ENCODE results near the gene THOP1. TPM values are rescaled to one million over a fixed set of nuclear protein-coding genes. Genes with fewer than 3 reads are reported as not detected.

Gene THOP1
- 390 and 397 TPM in 2 replicates for total RNA-seq (2014; rRNA removed; shearing (Covaris generic))

DNA sequence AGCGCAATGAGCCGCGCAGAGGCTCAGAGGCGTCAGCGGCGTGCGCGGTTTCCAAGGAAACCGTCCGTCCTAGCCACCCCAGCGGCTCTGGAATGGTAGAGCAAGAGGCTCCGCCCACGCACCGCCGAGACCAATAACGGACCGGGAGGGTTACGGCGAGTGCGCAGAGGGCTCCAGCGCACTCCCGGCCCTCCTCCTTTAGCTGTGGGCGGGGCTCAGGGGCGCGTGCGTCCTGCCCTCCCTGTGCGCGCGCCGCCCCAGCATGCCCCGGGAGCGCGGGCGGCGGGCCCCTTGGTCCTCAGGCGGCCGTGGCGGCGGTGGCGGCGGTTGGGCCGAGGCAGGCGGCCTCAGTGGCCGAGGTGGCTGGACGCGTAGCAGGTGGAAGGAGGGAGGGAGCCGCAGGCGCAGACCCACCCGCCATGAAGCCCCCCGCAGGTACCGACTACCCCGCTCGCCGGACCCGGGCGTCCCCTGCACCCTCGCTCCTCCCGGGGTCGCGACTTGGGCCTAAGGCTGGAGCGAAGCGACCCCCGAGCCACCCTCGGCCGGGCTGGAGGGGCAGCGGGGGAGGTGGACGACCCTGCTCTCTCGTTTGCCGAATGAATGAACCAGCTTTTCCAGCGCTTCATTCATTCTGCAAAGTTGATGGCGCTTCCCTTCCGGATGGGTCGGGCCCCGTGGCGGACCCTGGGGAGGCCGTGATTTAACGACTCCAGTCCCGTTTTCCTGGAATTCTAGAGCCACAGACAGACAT lies at the start of gene THOP1:
Gene THOP1, plus strand, starts transcription at position 260 of the 754 bp plus-strand sequence. Its CDS starts 160 bp downstream, at position 420.
- peak; percentile 100 for DNase-seq (ENCODE audit: low spot score)

- no peak for DNase-seq (ENCODE audit: low spot score)
Measured at GRCh38 chr19:2736550-2737190, 48.6 kb upstream of the THOP1 start.

DNA sequence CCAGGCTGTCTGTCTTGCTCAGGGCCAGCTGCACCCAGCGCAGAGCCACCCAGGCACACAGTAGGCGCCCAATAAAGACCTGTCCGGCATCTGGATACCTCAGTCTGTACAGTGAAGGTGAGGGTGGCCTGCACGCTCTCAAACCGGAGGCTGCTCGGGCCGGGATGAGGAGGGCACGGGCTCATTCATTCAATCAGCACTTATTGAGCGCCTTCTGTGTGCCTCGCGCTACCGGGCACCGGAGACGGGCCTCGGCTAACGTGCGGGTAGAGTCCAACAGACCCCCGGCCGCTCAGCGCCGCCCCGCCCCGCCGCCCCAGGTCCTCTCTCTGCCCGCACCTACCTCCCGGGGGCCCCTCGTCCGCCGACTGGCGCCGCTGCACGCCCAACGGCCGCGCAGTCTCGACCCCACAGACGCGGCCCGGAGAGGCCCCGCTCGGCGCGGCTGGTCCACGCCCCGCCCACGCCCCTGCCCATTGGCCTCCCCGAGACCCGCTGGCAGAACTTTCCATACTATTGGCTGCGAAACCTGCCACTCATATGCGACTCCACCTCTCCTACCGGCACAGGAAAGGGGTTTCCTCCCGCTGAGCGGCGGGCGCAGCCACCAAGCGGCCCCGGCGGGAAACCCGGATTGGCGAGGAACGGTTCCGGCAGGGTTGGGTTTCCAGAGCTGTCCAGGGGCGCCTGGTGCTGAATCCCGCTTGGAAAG lies 45.5 kb upstream of the THOP1 start, which contains the start of gene SLC39A3:
Gene SLC39A3, minus strand, starts transcription at position 416 of the 712 bp plus-strand sequence. CDS start 2,760 bp downstream, outside the sequence.
- peak; percentile 99 for DNase-seq (ENCODE audit: low spot score)

DNA sequence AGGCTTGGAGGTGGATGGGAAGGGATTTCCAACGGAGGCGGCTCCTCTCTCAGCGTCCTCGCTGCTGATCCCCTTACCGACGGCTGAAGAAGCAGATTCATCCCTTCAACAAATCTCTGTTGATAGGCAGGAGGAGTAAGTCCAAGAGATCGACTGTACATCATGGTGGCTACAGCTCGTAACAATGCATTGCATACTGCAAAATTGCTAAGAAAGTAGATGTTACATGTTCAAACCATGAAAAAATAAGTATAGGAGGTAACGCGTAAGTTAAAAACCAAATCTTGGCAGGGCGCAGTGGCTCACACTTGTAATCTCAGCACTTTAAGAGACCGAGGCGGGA lies 45.0 kb upstream of the THOP1 start:
- DNase-seq (ENCODE audit: low spot score), result no peak

GRCh38 chr19:2743099-2743498 lies 42.2 kb upstream of the THOP1 start:
- no peak for DNase-seq (ENCODE audit: low spot score)

DNA sequence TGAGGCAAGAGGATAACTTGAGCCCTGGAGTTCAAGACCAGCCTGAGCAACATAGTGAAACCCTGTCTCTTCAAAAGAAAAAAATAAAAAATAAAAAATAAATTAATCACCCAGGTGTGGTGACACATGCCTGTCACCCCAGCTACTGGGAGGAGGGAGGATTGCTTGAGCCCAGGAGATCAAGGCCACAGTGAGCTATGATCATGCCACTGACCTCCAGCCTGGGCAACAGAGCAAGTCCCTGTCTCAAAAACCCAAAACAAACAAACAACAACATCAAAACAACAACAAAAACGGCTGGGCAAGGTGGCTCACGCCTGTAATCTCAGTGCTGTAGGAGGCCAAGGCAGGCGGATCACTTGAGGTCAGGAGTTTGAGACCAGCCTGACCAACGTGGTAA lies 41.2 kb upstream of the THOP1 start:
- DNase-seq (ENCODE audit: low spot score), result no peak

GRCh38 chr19:2747349-2747748 lies 38.0 kb upstream of the THOP1 start:
- no peak for DNase-seq (ENCODE audit: low spot score)

GRCh38 chr19:2750808-2751437 lies 34.4 kb upstream of the THOP1 start:
- DNase-seq (ENCODE audit: low spot score), result no peak

GRCh38 chr19:2751438-2751830 lies 33.9 kb upstream of the THOP1 start:
- DNase-seq (ENCODE audit: low spot score), result no peak

GRCh38 chr19:2754659-2755447 lies 30.4 kb upstream of the THOP1 start:
- DNase-seq (ENCODE audit: low spot score), result no peak

DNA sequence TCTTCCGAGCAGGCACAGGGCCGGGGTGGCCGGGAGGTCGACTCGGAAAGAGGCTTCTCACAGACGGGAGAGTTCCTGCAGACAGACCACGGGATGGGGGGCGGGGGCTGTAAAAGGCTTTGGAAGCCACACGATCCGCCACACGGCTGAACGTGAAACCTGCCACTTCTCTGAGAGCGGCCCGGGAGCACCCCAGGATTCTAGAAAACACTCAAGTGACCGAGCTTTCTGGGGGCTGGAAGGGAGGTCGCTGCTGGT lies 29.9 kb upstream of the THOP1 start:
- no peak for DNase-seq (ENCODE audit: low spot score)

DNA sequence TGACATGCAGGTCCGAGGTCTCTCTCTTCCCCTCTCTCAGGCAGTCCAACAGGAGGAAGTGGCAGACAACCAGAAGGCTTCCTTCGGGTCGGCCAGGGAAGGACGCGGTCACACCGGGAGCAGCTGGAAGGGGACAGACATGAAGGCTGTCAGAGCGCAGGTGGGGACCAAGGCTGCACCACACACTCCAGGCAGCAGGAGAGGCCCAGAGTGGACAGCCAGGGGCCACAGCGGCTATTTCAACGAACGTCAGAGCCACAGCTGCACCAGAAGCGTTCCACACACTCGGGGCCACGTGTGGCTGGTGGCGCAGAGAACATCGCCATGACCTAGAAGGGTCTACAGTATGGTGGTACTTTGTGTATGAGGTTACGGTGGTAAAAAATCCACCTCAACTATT lies 29.5 kb upstream of the THOP1 start:
- no peak for DNase-seq (ENCODE audit: low spot score)

GRCh38 chr19:2756477-2756876 lies 28.8 kb upstream of the THOP1 start:
- no peak for DNase-seq (ENCODE audit: low spot score)

GRCh38 chr19:2756921-2757881 lies 28.1 kb upstream of the THOP1 start:
- DNase-seq (ENCODE audit: low spot score), result no peak

DNA sequence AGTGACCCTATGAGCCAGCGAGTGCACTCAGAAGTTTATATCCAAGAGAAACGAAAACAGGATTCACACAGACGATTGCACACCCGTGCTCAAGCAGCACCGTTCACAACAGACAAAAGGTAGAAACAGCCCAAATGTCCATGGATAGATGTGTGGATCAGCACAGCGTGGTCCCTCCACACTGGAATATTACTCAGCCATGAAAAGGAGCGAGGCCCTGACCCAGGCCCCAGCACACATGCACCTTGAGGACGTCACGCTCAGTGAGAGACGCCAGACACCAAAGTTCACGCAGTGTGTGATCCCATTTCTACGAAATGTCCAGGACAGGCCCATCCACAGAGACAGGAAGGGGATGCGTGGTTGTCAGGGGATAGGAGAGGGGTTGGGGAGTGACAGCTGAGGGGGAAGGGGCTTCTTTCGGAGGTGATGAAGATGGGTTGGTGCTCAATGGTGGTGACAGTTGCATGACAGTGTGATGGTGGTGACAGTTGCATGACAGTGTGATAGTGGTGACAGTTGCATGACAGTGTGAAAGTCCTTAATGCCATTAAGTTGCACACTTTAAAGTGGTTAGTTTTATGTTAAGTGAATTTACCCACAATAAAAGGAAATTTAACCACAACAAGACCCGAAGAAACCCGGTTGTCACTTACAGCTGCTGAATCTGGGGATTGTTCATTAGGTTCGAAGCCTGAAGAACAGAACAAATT lies 26.5 kb upstream of the THOP1 start:
- DNase-seq (ENCODE audit: low spot score), result no peak

DNA sequence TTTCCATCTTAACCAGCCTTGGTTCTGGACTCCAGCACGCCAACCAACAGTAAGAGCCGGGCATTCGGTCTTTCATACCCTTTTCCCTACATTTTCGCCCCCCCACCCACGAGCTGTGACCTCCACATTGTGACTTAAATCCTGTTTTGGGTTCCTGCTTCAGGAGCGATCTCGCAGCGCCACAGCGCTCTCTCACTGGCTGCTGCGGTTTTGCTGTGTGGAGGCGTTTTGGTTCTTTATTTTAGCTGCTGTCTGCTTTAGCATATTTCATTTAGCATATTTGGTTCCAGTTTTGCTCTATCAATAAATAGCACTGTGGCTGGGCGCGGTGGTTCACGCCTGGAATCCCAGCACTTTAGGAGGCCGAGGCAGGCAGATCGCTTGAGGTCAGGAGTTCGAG lies 25.9 kb upstream of the THOP1 start:
- DNase-seq (ENCODE audit: low spot score), result no peak

GRCh38 chr19:2759965-2760364 lies 25.3 kb upstream of the THOP1 start:
- no peak for DNase-seq (ENCODE audit: low spot score)

DNA sequence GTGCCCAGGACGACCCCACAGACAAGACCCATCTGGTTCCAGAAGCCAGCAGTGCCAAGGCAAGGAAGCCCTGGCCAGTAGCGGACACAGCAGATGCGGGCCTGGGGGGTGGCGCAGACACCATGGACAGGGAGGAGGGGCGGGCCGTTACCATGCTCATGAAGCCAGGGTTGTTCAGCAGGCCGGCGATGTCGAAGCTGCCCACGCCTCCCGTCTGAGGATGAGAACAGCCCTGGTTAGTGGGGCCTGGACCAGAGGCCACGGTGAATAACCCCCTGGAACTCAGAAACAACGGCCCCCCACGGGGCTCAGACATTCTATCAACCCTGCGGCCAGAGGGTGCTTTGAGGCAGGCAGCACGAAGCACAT lies 24.0 kb upstream of the THOP1 start:
- no peak for DNase-seq (ENCODE audit: low spot score)

DNA sequence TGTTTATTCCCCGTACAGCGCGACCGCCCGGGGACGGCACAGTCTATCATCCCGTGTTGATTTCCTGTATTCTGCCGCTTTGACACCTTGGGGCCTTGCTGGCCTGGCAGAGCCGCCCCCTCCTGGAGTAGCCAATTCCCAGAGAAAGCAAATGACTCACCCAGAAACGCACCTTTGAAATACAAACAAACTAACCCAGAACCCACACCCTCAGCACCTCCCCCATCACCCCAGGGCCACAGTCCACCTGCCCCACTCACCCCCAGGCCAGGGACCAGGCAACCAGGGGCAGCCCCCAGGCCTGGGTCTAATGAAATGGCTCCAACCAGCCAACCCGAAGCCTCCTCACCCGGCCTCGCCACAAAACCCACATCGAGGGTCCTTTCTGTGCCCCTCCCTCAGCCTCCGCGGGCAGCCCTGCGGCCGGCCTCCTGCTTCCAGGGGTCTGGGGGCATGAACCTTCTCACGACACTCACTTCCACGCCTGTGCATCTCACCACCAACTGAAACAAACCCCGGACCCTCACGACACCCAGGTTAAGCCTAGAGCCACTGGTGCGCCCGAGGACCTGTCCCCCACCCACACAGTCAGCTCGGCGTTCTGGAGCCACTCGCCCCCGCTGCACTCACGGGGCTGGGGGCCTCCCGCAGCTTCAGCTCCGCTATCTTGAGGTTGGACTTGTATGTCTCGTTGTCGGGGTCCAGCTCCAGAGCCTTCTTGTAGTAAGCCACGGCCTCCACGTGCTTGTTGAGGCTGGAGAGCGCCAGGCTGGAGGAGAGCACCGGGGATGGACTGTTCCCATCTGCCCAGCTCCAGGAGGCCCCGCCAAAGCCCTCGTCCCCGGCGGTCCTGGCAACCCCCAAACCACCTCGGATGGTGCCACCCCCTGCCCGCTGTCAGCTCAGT lies 23.2 kb upstream of the THOP1 start:
- no peak for DNase-seq (ENCODE audit: low spot score)

Data from A172 (cell line).